Stimulated activated CD4-positive, alpha-beta T cell treated with anti-CD3 and anti-CD28 coated beads, TNF-alpha, amount 100 ng/mL, for 48 hours (primary cell): ENCODE measurements around the gene POLR2F.
"Not testable (repeated sequence)": the region's sequence is repeated elsewhere in the genome, so short reads cannot be mapped to it uniquely, and the experiment has no call there.

Source experiments
- DNase-seq, 3 donors: peaks; one replicate each; pipeline ENCODE4 v3.0.0-alpha.2; 2020; ENCODE audit warnings: low read depth in 3 of 3

The POLR2F gene

GRCh38 chr22:37953062-37953436, 450 bp upstream of the POLR2F start:
- no peak for DNase-seq

- DNase-seq, result no peak
These were observed 1.2 kb downstream of the POLR2F start for GRCh38 chr22:37954686-37955085.

DNA sequence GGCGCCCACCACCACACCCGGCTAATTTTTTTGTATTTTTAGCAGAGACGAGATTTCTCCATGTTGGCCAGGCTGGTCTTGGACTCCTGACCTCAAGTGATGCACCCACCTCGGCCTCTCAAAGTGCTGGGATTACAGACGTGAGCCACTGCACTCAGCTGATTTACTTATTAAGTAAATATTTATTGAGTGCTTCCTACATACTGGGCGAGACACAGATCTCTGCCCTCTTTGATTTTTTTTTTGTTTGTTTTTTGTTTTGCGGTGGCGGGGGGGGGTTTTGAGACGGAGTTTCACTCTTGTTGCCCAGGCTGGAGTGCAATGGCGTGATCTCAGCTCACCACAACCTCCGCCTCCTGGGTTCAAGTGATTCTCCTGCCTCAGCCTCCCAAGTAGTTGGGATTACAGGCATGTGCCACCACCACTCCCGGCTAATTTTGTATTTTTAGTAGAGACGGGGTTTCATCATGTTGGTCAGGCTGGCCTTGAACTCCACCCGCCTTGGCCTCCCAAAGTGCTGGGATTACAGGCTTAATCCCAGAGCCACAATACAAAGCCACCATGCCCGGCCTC, 2.4 kb downstream of the POLR2F start:
- DNase-seq, result not testable (repeated sequence)

- DNase-seq, result no peak
These were observed 3.7 kb downstream of the POLR2F start for GRCh38 chr22:37957232-37957631.

- no peak for DNase-seq
These were observed 5.8 kb downstream of the POLR2F start for GRCh38 chr22:37959231-37959825.

DNA sequence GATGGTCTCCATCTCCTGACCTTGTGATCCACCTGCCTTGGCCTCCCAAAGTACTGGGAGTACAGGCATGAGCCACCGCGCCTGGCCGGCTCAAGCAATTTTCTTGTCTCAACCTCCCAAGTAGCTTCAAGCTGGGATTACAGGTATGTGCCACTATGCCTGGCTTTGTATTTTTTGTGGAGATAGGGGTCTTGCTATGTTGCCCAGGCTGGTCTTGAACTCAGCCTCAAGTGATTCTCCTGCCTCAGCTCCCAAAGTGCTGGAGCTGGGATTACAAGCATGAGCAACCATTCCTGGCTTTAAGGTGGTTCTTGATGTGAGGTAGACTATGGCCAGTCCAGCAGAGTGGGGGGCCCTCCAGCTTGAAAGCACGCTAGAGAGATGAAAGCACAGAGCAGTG, 7.6 kb downstream of the POLR2F start:
- no peak for DNase-seq

DNA sequence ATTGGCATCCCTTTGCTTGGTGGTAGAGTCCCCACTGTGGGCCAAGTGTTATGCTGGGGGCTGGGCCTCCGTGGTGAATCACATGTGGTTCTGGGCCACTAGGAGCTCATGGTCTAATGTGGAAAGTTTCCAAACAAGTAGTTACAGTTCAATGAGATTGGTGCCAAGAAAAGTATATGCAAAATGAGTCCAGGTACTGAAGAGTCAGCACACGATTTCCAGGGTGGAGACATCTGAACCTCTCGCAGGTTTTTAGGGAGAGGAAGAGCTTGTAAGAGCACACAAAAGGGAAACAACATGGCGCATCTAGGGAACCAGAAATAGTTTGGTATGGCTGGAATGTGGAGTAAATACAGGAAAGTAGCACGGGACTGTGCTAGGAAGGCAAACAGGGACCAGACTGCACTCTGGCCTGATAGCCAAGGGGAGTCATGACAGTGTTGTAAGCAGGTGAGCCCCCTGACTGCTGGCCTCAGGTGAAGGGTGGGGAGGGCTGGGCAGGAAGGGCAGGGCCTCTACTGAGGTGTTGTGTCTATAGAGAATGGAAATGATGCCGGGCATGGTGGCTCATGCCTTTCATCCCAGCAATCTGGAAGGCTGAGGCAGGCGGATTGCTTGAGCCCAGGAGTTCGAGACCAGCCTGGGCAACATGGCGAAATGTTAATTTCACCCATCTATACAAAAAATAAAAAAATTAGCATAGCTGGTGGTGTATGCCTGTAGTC, 12.6 kb downstream of the POLR2F start:
- no peak for DNase-seq

GRCh38 chr22:37967147-37967546, 13.6 kb downstream of the POLR2F start:
- DNase-seq, result no peak

- no peak for DNase-seq
These were observed 14.3 kb downstream of the POLR2F start for GRCh38 chr22:37967637-37968451.

GRCh38 chr22:37968452-37969251, 15.2 kb downstream of the POLR2F start:
- no peak for DNase-seq

DNA sequence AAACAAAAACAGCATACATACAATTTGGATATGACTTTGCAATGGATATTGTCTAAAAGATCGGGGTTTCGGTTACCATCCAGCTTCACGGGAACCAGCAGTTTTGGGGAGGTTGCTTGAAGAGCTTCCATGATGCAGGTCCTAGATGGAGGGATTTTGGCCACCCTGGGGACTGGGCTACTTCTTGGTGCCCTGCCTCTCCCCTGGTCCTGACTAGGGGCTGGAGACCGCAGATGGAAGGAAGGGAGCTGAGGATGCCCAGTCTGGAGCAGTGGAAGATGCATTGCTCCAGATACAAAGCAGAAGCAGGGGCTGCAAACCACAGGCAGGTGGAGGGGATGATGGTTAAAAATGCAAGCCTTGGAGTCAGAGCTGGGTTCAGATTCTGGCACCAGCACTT, 17.4 kb downstream of the POLR2F start:
- no peak for DNase-seq

DNA sequence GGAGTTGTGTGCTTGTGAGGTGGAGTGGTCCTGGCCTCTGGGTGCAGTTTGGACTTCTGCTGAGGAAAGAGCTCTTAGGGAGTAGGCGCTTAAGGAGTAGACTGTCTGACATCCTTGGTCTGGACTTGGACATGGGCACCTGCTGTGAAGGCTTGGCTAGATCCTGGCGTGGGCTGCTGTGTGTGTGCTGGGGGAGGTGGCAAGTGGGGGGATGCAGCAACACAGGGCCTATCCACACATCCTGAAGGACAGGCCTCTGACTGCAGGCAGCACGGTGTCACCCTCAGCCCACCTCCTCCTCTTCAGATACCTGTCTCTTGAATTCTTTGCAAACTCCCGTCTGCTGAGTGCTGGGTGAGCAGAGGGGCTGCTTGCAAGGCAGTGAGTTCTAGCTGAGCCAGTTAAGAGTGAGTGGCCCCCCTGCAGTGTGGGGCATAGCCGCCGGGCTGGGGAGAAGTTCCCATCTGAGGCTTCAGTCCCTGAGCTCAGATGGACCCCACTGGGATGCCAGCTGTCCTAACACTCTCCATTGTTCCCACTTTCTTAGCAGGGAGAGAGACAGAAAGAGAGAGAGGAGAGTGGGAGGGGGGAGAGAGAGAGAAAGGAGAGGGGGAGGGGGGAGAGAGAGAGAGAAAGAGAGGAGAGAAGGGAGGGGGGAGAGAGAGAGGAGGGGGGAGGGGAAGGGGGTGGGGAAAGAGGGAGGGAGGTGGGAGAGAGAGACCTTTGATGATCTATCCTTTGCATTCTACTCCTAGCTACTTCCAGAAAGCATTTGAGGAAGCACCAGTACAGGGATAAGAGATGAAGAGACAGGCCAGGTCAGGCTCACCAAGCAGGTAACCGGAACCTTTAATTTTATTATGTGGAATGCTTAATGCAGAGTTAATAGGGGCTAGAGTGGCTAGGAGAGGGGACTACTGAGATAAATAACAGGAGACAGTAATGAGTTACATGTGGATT, 18.3 kb downstream of the POLR2F start:
- no peak for DNase-seq

DNA sequence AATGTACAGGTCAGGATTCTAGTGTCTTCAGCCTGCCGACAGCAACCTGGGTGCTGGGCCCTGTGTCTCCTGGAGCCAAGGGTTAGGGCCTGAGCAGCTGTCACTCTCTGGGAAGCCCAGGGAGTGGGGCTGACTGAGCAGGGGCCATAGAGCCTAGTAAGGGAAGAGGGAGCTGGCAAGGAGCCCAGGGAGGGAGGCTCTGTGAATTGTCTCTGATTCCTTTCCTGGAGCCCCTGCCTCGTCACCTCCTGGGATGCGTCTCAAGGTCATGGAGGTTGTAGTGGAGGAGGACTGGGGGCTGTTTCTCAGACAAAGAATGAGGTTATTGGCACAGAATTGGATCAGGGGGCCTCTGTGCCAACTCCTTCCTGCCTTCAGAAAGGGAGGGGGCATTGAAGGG, 19.0 kb downstream of the POLR2F start:
- no peak for DNase-seq

- DNase-seq, result no peak
These were observed 20.0 kb downstream of the POLR2F start for GRCh38 chr22:37973271-37974170.

GRCh38 chr22:37975153-37975552, 21.7 kb downstream of the POLR2F start:
- DNase-seq, result no peak

DNA sequence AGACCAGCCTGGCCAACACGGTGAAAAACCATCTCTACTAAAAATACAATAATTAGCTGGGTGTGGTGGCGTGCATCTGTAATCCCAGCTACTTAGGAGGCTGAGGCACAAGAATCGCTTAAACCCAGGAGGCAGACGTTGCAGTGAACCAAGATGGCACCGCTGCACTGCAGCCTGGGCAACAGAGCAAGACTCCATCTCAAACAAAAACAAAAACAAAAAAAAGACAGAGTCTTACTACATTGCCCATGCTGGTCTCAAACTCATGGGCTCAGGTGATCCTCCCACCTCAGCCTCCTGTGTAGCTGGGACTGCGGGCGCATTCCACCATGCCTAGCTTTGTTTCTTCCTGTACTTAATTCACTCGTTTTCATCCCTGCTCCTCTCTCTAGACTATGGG, 22.5 kb downstream of the POLR2F start:
- not testable (repeated sequence) for DNase-seq

- no peak for DNase-seq
These were observed 23.0 kb downstream of the POLR2F start for GRCh38 chr22:37976547-37976946.

DNA sequence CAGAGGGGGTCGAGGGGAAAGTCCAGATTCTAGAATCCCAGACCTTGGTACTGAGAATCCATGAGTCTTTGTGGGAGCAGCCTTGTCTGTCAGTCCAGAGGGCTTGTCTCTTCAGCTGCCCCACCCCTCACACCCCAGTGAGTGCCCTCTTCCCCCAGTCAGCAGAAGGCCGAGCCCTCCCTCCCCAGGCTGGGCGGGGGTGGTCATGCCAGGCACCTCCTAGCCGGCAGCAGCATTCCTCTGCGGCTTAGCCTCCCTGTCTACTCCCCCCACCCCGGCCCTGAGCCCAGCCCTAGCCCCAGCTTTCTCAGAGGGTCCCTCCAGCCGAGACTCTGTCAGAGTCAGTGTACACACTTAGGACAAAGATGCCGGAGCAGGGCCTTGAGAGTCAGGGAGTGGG, 26.3 kb downstream of the POLR2F start:
- no peak for DNase-seq

- no peak for DNase-seq
These were observed 27.9 kb downstream of the POLR2F start for GRCh38 chr22:37981282-37982011.
